GM18517 (cell line): Measurements from ENCODE around the gene BOD1.

Experiments
- ATAC-seq: cut with Tn5 transposase; IDR thresholded peaks from one replicate; pipeline ENCODE4 v1.9.1; 2021; ENCODE audit warnings: mild to moderate bottlenecking, moderate library complexity; ENCODE audit not compliant: unreplicated experiment

Gene BOD1

DNA sequence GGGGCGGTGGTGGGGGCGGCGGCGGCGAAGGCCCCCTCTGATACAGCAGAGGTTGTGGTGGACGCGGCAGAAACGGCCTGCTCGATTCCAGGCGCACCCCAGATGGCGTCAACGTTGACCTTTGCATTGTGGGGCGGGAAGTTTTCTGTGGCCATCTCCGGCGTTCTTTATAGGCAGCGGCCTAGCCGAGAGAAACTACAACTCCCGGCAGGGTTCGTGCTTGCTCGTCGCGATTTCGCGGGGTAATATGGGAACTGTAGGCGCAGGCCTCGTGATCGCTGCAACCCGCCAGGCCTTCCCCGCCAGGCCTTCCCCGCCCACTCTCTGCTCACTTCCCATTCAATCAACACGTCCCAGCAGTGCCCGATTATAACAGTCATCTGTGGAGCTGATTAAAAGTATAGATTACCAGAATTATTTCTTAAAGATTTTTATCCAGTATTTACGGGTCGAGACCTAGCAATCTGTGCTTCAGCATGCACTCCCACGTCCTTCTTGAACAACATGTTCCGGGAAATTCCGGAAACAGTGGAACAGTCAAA is at the start of gene BOD1:
BOD1 (minus strand) TSS at position 74 of the 542 bp plus-strand sequence. CDS start 214 bp downstream, outside the sequence.
- peak; percentile 93 for ATAC-seq

DNA sequence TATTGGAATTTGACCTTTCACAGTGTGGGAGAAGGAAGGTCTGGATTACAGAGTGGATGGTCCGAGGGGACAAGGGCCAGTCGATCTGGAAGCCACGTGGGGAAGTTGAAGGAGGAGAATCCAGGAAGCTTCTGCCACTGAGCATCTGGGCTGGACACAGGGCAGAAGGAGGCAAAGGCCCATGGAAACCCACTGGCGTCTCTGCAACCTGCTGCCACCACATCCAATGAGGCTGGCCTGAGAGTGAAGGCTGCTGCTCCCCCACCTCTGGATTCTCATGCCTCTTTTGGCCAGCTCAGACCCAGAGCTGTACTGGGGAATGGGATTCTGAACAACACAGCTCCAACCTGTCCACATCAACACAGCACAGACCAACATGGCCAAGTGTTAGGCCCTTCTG is 48.9 kb upstream of the BOD1 start:
- no peak for ATAC-seq

- ATAC-seq: no peak
These were observed 47.7 kb upstream of the BOD1 start for GRCh38 chr5:173664154-173664526.

DNA sequence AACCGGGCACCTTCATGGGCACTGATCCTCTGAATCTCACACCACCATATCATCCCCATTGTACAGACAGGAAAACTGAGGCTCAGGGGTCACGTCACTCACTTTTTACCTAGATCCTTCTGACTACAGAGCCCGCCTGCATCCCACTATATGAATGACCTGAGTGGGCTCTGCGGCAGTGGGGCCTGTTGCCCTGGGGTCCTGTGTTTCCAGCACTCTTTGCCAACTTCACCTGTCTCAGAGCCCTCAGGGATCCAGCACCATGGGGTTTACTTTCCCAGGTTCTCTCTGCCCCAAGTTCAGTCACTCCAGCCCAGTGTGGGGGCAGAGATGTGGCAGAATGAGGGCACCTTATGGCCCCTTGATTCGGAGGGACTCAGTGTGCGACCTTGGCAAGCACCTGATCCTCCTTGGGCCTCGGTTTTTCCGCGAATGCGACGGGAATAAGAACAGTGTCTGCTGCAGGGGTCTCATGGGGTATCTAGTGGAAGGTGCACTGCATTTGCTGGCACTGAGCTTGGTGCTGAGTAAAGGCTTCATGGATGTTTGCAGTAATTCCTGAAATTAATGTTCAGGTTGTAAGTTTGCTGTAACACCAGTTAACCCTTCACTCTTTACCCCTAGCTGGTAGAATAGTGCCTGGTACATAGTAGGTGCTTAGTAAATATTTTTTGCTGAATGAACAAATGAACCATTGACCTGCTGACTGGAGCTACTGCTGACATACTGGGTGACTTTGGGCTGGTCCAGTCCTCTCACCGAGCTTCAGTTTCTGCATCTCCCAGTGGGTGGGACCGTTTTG is 47.1 kb upstream of the BOD1 start:
- ATAC-seq: no peak

DNA sequence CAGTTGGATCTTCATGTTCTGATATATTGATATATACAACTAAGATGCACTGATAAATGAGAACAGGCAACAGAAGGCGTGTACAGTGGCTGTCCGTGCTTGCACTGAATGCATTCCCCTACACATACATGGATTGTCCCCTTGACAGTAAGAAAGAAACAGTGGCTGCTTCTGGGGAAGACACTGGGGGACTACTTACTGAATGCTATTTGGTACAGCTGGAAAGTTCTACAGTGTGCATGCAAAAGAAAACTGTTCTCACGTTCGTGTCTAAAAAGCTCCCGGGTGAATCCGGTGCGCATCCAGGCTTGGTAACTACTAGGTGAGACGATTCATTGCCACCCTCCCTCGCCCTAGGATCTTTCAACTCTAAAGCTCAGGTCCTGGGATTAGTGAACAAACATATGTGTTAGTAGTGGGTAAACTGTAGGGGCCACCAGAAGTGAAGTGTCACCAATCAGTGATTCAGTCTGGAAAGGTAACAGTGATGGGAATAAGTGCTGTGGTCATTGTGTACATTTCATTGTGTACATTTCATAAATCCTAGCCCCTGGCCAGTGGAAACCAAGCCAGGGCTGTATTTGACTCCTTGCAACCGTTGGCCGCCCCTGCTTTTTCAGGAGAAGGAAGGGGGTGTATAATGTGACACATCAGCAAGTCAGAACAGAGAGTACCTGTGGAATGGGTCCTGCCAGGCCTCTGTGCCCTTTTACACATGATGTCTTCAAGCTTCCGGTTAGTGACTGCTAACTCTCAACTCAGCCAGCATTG is 46.3 kb upstream of the BOD1 start:
- ATAC-seq: no peak

- ATAC-seq: no peak
These were observed 44.2 kb upstream of the BOD1 start for GRCh38 chr5:173660481-173661280.

- no peak for ATAC-seq
These were observed 43.0 kb upstream of the BOD1 start for GRCh38 chr5:173659423-173659822.

DNA sequence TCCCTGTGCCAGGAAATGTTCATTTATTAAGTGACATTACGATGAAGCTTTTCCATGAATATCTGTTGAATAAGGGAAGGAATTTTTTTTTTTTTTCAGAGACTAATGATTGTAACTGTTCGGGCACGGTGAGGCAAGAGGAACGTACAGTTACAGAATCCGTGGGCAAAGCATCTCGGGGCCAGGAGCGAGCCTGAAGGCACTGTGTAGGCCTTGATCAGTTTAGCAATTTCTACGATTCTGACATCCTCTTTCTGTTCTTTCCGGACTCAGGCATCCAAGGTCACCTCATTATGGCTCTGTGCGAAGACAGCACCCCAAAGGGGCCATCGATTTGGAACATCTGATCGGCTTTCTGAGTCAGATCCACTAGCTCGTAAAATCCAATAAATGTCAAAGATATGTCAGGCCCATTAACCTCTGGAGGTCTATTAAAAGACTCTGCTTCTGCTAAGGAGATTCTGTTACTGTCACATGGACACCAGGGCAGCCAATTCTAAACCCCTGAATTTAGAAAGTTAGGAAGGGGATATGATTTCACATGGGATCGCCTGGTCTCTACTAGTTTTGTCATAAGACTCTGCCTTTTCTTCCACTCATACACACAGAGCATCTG is 41.4 kb upstream of the BOD1 start:
- ATAC-seq: no peak

DNA sequence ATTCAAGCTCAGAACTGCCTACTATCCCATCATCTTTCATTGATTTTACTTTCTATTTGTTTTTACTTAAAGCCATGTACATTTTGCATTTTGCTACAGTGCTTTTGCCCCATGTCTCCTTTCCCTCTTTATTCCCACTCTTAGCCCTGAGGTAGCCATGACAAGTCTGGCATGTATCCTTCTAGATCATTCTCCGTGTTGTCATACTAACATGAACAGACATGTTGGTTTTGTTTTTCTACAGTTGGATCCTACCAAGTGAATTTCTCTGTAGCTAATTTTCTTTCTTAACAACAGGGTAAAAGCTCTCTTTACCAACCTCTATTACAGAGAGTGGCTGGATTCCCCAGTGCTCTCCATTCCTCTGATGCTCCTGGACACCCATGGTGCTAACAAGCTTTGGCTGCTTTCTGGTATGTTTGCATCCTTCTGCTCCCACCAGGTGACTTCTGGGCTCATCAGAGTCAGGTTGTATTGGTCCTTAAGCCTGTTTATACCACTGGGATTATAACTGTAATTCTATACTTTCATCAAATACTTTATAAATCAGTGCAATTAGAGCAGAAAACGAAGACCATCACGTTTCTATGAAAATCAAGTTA is 38.8 kb upstream of the BOD1 start:
- no peak for ATAC-seq

DNA sequence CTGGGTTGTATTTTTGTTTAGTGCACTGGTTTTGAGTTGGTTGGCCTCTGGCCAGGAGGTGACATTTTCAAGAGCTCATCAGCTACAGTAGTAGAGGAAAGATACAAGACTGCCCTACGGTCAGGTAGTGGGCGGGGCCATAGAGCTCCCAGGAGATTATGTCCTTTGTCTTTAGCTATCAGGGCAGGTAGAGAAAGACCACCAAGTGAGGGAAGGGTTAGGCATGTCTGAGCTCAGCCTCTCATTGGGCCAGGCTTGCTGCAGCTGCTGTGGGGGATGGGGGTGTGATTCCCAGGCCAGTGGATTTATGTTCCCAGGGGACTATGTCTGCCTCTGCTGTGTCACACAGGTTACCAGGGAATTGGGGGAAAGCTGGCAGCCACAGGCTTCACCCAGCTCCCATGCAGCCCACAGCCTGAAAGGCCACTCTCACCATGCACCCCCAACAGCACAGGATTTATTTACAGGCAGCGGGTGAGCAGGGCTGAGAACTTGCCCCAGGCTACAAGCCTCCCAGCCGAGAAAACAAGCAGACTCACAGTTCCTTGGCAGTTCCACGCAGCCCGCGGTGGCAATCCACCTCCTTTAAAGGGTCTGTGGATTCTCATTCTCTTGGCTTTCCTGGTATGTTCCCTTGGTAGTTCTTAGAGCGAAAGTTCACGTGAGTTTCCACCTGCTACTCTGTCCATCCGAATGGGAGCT is 37.5 kb upstream of the BOD1 start:
- no peak for ATAC-seq

DNA sequence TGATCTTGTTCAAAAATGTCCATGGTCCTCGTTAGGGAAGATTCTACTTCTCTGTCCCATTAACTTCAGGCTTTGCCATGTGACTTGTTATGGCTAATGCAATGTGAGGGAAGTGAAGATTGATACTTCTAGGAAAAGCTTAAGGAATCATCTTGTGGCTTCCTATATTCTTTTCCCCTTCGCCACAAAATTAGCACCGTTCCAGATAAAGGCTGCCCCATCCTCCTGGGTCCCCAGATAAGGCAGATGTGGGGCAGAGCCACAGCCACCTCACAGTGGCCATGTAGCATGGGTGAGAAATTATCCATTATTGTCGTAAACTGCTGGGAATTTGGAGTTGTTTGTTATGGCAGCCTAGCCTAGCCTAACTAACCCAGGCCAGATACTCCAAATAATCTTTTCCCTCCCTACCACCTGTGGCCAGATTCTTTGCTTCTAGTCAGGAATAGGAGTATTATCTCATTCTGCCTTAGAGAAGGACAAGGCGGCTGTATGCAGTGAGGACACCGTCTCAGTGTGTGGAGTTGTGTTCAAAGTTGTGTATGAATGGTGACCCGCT is 31.9 kb upstream of the BOD1 start:
- no peak for ATAC-seq

- ATAC-seq: no peak
These were observed 30.2 kb upstream of the BOD1 start for GRCh38 chr5:173646692-173647091.

GRCh38 chr5:173645890-173646574 is 29.6 kb upstream of the BOD1 start:
- no peak for ATAC-seq

GRCh38 chr5:173645437-173645807 is 29.0 kb upstream of the BOD1 start:
- no peak for ATAC-seq

- no peak for ATAC-seq
These were observed 28.4 kb upstream of the BOD1 start for GRCh38 chr5:173644673-173645436.

DNA sequence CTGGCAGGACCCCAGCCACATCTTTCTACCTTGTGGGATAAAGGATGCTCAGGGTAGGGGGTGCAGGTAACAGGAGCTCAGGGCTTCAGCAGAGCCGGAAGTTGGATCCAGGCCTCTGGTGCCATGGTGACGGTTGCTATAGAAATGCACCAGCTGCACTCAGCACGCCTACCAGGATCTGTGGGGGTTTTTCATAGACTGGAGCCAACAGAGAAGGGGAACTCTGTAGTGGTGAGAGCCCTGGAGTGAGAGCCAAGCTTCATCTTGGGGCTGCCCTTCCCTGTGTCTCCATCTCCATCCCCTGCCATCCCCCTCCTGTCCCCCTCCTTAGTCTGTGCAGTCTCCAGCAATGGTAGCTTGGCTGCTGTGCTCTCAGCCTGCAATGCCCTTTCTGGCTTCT is 27.5 kb upstream of the BOD1 start:
- no peak for ATAC-seq

DNA sequence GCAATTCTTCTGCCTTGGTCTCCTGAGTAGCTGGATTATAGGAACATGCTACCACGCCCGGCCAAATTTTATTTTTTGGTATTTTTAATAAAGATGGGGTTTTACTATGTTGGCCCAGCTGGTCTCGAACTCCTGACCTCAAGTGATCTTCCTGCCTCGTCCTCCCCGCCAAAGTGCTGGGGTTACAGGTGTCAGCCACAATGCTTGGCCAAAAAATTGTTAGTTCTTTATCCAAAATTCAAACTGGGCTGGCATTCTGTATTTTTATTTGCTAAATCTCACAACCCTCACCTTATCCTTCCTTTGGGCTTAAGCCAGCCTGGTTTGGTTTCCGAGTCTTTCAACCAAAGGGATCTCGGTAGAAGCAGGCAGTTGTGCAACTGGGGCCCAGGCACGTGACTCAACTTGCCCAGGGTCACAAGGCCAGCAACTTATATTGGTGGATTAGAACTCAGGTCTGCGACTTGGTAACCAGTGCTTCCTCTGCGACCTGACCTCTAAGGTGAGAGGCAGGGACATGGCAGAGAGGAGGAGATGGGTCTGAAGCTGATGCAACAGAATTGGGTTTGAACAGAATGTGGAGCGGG is 26.5 kb upstream of the BOD1 start:
- no peak for ATAC-seq
